Measurements from ENCODE around the gene ZNF414.

DNA sequence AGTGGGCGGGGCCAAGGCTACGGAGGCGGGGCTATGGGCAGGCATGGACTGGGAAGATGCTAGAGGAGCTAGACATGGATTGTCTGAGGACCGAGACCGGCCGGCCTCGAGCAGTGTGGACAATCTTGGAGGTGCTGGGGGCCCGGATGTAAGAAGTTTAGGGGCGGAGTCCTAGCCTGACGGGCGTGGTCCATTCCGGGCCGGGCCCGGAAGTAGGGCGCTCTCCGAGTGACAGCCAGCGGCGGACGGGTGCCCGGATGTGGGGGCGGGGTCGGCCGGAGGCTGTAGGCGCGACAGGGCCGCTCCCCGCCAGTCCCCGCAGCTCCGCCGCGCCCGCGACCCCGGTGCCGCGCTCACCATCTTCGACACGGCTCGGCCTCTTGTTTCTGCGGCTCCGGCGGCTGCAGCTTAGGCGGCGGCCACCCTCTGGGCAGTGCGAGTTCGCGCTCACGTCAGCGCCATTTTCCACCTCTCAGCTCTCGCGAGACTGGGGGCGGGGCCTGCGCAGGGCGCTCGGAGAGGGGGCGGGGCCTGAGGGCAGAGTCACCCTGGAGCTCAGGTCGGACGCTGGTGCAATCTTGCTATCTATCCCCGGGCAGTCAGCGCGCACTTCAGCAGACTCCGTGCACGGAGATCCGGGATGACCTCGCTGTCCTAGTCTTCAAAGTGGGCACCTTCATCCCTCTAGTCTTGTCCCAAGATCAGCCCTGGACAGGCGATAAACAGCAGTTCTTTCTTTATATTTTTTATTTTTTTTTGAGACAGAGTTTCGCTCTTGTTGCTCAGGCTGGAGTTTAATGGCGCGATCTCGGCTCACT lies at the start of gene ZNF414:
- TF ChIP-seq EZH2 (IDR thresholded peaks at IDR 0.05; ENCODE audit: insufficient read depth, poor library complexity, severe bottlenecking) (no peak), EZH2phosphoT487 (IDR thresholded peaks at IDR 0.05; ENCODE audit: insufficient read depth, low read depth) (no peak)
